Measurements from ENCODE around the gene NEDD9. TPM values are rescaled to one million over a fixed set of nuclear protein-coding genes. Genes with fewer than 3 reads are reported as not detected.

NEDD9 gene
- total RNA-seq, 1 experiment from 2014 or later = 4.4 TPM

GRCh38 chr6:11276228-11276627 is 43.8 kb upstream of the NEDD9 start:
- no peaks in the 10 kb centered on the region for H3K27me3 Mint-ChIP-seq (ENCODE audit: insufficient read depth, unreplicated experiment)
- ChIA-PET POLR2A (no interaction called here), CTCF (interaction anchor here (0.6 kb wide), 1 partner anchor 213 kb away, joined by 3 read pairs; no protein-coding TSS in a partner anchor)

GRCh38 chr6:11275598-11275997 is 43.1 kb upstream of the NEDD9 start:
- ChIA-PET CTCF (interaction anchor here (0.6 kb wide), 1 partner anchor 213 kb away, joined by 3 read pairs; no protein-coding TSS in a partner anchor), POLR2A (no interaction called here)
- no peak for TF ChIP-seq CTCF (IDR thresholded peaks at IDR 0.05; ENCODE audit: unreplicated experiment)
- no peaks in the 10 kb centered on the region for H3K9me3 Mint-ChIP-seq (ENCODE audit: unreplicated experiment)
- DNase-seq (ENCODE audit: unreplicated experiment) = no peak
- no peak overlapping the region for H3K27ac Mint-ChIP-seq (ENCODE audit: low read depth, unreplicated experiment)
- H3K36me3 Mint-ChIP-seq (ENCODE audit: insufficient read depth, unreplicated experiment) = no peaks in the 10 kb centered on the region
- H3K4me1 Mint-ChIP-seq (ENCODE audit: insufficient read depth, unreplicated experiment) = peaks cover 6% of the 10 kb centered on the region
- no peaks in the 10 kb centered on the region for H3K27me3 Mint-ChIP-seq (ENCODE audit: insufficient read depth, unreplicated experiment)
- intact Hi-C loops (cut with micrococcal nuclease) = no loop called here
- no TSS peak for BruUV-seq (replicated peaks)
- no peak overlapping the region for H3K4me3 Mint-ChIP-seq (ENCODE audit: unreplicated experiment)

More at GRCh38 chr6:11276228-11276627, 43.8 kb upstream of the NEDD9 start:
- Mint-ChIP-seq H3K4me3 (ENCODE audit: unreplicated experiment) (no peak overlapping the region), H3K4me1 (ENCODE audit: insufficient read depth, unreplicated experiment) (peaks cover 6% of the 10 kb centered on the region), H3K27ac (ENCODE audit: low read depth, unreplicated experiment) (no peak overlapping the region), H3K36me3 (ENCODE audit: insufficient read depth, unreplicated experiment) (no peaks in the 10 kb centered on the region), H3K9me3 (ENCODE audit: unreplicated experiment) (no peaks in the 10 kb centered on the region)
- TF ChIP-seq CTCF (IDR thresholded peaks at IDR 0.05; ENCODE audit: unreplicated experiment) = no peak
- no peak for DNase-seq (ENCODE audit: unreplicated experiment)
- intact Hi-C loops (cut with micrococcal nuclease) = no loop called here
- no TSS peak for BruUV-seq (replicated peaks)

- Mint-ChIP-seq H3K4me1 (ENCODE audit: insufficient read depth, unreplicated experiment) (peaks cover 6% of the 10 kb centered on the region), H3K27ac (ENCODE audit: low read depth, unreplicated experiment) (no peak overlapping the region), H3K4me3 (ENCODE audit: unreplicated experiment) (no peak overlapping the region), H3K36me3 (ENCODE audit: insufficient read depth, unreplicated experiment) (no peaks in the 10 kb centered on the region), H3K9me3 (ENCODE audit: unreplicated experiment) (no peaks in the 10 kb centered on the region), H3K27me3 (ENCODE audit: insufficient read depth, unreplicated experiment) (no peaks in the 10 kb centered on the region)
- no TSS peak for BruUV-seq (replicated peaks)
- POLR2A ChIA-PET = no interaction called here
- CTCF ChIA-PET = no interaction called here
- DNase-seq (ENCODE audit: unreplicated experiment) = no peak
- intact Hi-C loops (cut with micrococcal nuclease) = no loop called here
- no peak for TF ChIP-seq CTCF (IDR thresholded peaks at IDR 0.05; ENCODE audit: unreplicated experiment)
Observed at GRCh38 chr6:11273406-11274065, 41.1 kb upstream of the NEDD9 start.

GRCh38 chr6:11272491-11273192 is 40.2 kb upstream of the NEDD9 start:
- Mint-ChIP-seq H3K27me3 (ENCODE audit: insufficient read depth, unreplicated experiment) (no peaks in the 10 kb centered on the region), H3K9me3 (ENCODE audit: unreplicated experiment) (no peaks in the 10 kb centered on the region), H3K4me3 (ENCODE audit: unreplicated experiment) (no peak overlapping the region), H3K27ac (ENCODE audit: low read depth, unreplicated experiment) (no peak overlapping the region), H3K4me1 (ENCODE audit: insufficient read depth, unreplicated experiment) (peaks cover 6% of the 10 kb centered on the region), H3K36me3 (ENCODE audit: insufficient read depth, unreplicated experiment) (no peaks in the 10 kb centered on the region)
- POLR2A ChIA-PET = no interaction called here
- TF ChIP-seq CTCF (IDR thresholded peaks at IDR 0.05; ENCODE audit: unreplicated experiment) = no peak
- no TSS peak for BruUV-seq (replicated peaks)
- no peak for DNase-seq (ENCODE audit: unreplicated experiment)
- CTCF ChIA-PET = no interaction called here
- intact Hi-C loops (cut with micrococcal nuclease) = no loop called here

Measured in MCF 10A (cell line).